GM19328 (cell line): ENCODE data around the gene C3orf18.

Experiments
- ATAC-seq: cut with Tn5 transposase; IDR thresholded peaks from one replicate; pipeline ENCODE4 v1.9.1; 2021; ENCODE audit warnings: mild to moderate bottlenecking, moderate library complexity; ENCODE audit not compliant: unreplicated experiment

The C3orf18 gene

GRCh38 chr3:50551681-50552435 is 15.7 kb downstream of the C3orf18 start:
- ATAC-seq = no peak

DNA sequence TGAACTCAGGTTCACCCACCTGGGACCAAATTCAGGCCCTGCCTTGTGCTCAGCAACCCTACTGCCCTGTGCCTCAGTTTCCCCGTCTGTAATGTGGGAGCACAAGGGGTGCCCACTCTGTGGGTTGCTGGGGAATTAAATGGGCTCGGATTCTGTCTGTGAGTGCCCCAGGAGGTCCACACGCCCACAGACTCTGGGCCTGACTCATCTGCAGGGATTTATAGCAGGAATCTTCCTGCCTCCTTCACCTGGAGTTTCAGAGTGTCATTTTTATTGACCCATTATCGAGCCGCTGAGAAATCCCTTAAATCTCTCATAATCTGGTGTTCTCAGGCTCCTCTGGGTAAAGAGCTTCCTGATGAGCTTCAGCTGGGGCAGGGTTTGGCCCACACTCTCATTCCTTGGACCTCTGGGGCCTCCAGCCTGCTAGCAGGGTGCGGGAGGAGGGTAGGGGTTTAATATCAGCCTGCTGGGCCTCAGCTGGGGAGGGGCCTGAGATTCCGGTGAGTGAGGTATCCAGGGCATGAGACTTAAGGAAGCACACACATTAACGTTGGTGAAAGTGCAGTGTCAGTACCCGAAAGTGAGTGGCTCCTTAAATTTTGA is 16.4 kb downstream of the C3orf18 start:
- ATAC-seq = no peak

GRCh38 chr3:50550079-50550736 is 17.3 kb downstream of the C3orf18 start:
- no peak for ATAC-seq

GRCh38 chr3:50549226-50549625 is 18.3 kb downstream of the C3orf18 start:
- ATAC-seq = no peak

DNA sequence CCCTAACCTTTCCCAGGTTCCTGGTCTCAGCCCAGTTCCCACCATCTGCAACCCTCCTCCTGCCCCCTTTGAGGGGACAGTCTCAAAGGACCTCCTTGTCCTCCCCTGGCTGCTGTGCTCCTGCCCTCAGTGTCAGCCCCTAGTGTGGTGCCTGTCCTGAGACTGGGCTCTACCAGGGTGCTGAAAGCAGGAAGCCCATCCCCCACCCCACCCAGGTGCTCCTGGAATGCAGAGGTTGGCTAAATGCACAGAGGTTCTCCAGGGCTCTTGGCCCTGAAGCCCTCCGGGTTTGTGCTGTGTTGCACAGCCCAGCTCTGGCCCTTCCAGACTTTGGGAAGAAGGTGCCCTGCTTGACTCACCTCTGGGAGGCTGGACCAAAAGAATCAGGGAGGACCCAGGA is 21.8 kb downstream of the C3orf18 start:
- ATAC-seq = no peak

DNA sequence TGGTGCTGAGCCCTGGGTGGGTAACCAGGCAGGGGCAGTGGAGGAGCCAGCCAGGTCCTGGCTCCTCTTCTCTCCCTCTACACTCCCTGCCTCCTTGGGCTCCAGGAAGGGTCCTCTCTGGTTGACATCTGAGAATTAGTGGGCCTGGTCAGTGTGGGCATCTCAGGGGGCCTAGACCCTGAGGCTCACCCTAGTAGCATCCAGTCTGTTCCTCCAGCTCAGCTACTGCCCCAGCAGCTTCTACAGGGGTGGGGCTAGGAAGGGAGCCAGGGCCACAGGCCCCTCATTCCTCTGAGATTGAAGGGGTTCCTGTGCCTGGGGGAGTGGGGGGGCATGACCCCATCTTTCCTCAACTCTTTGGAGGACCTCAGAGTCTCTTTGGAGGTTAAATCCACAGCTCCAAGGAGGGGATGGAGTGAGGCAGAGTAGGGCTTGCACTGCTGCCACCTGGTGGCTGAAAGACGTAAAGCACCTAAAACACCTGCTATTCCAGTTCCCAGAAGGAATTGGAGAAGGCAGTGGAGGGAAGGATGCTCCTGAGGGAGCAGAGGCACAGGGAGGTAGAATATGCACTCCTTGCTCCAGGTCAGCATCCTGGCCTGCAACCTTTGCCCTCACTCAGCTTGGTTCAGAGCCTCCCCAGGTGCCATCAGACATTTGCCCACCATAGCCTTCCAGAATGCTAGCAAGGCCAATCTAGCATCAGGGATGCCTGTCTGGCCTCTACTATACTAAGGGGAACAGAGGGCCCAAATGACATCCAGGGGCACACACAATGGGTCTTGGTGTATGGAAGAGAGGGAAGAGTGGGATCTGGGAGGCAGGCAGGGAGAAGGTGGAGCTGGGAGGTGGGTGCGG is 25.1 kb downstream of the C3orf18 start:
- no peak for ATAC-seq

- ATAC-seq = no peak
These were observed 27.9 kb downstream of the C3orf18 start for GRCh38 chr3:50539356-50540286.

- no peak for ATAC-seq
These were observed 30.0 kb downstream of the C3orf18 start for GRCh38 chr3:50537421-50538129.

DNA sequence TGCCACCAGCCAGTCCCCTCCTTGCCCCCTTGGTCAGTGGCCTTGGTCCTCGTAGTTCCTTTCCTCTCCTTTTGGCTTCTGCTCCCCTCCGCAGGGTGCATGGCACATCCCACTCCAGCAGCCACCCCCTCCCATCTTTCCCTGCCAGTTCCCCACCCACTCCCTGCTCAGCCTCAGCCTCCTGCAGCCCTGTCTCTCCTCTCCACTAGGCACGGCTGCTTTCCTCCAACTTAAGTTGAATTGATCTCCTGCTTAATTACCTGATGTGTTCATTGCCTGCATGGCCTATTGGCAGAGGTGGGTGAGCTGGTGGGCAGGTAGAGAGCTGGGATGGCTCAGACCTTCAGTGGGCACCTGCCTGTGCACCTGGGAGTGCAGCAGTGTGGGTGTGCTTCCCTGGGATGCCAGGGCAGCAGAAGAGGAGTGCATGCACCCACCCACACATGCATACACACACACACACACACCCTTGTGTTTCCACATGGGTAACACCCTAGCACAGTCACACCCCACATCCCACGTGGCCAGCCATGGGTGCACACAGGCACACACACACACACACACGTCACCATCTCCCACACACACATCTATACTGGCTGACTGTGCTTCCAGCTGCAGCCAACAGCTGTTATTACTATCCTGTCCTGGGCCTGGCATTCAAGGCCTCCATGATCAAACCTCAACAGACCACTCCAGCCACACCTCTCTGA is 30.9 kb downstream of the C3orf18 start:
- no peak for ATAC-seq

- ATAC-seq = no peak
These were observed 32.7 kb downstream of the C3orf18 start for GRCh38 chr3:50534681-50535330.

GRCh38 chr3:50533807-50534461 is 33.6 kb downstream of the C3orf18 start:
- no peak for ATAC-seq

- ATAC-seq = no peak
These were observed 34.2 kb downstream of the C3orf18 start for GRCh38 chr3:50533316-50533715.

- ATAC-seq = no peak
These were observed 35.4 kb downstream of the C3orf18 start for GRCh38 chr3:50532062-50532705.

- ATAC-seq = no peak
These were observed 36.3 kb downstream of the C3orf18 start for GRCh38 chr3:50531201-50531600.

DNA sequence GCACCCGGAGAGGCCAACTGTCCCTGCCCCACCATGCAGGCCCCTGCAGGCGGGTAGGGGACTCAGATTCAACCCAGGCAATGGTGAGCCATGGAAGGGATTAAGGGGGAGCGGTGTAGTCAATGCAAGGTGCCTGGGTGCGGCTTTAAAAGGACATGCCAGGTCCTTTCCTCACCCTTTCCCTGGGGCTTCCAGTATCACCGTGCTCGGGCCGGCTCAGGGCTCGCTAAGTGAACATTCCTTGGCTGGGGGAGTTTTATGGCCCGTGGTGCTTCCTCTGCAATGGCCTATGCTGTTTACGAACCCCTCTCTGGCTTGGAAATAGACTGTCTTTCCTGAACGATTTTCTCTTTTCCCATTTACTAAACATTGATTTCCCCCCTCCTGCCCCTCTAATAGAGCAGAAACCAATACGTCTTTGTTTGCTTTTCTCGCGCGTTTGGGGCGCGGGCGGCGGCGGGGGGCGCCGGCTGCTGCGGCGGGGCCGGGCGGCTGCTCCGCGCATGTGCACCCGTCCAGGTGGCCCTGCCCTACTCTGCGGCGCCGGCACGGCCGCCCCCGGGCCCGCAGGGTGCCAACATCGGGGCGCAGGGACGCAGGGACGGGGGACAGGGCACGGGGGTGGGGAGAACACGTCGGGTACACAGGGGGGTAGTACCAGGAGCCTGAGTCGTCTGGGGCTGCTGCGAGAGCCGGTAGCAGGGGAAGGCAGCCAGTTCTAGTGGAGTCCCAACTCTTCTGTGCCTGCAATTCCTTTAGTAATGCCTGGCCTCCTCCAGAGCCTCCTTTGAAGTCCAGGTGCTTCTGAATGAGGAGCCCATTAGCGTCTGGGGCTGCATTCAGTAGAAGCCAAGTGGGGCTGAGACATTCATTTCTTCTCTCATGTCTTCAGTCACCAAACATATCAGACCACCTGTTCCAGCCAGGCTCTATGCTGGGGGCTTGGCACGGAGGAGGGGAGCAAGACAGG is 37.3 kb downstream of the C3orf18 start:
- no peak for ATAC-seq

DNA sequence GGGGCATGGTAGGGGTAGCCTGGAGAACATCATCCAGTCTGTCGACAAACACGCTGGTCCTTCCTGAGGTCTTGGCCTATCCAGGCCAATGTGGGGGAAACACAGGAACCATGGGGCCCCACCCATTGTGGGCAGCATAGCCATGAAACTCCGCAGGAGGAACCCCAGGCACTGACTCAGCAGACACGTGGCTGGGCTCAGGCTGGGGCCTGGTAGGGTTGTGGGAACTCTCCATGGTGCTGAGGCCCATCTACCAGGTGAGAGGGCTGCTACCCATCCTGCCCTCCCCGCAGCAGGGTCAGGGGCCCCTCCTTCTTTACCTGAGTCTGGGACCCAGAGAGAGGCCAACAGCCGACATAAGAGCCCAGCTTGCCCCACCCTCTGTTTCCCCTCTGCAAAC is 41.6 kb downstream of the C3orf18 start:
- ATAC-seq = no peak
